Heart right ventricle (tissue), 16 donors: ENCODE measurements around the gene SNRNP200. TPM values are rescaled to one million over a fixed set of nuclear protein-coding genes. Genes with fewer than 3 reads are reported as not detected.

Source experiments
- ATAC-seq, 8 donors: fragments of 200-7000 bp; cut with Tn5 transposase; one replicate each; pipeline ENCODE4 v1.9.1; 2020; ENCODE audit warnings: mild to moderate bottlenecking in 8 of 8, moderate library complexity in 8 of 8, moderate number of reproducible peaks in 1 of 8
- DNase-seq, 2 donors: peaks; one replicate each; pipeline ENCODE4 v3.0.0-alpha.2; 2020
- H3K27ac ChIP-seq, 10 donors: fragments of 200-600 bp; sonication (generic) in 2 of 10; one replicate each; pipeline versions ENCODE4 v1.5.0 to v1.8.0; 2020 to 2022; ENCODE audit warnings: mild to moderate bottlenecking in 3 of 10
- H3K27me3 ChIP-seq, 7 donors: fragments of 200-600 bp; one replicate each; pipeline ENCODE4 v1.8.0; 2021 to 2022; ENCODE audit warnings: mild to moderate bottlenecking in 2 of 7
- H3K36me3 ChIP-seq, 9 donors: fragments of 200-600 bp; sonication (generic) in 1 of 9; one replicate each; pipeline versions ENCODE4 v1.5.0 to v1.8.0; 2020 to 2022; ENCODE audit warnings: mild to moderate bottlenecking in 2 of 9
- H3K4me1 ChIP-seq, 9 donors: fragments of 200-600 bp; sonication (generic) in 1 of 9; one replicate each; pipeline versions ENCODE4 v1.5.0 to v1.8.0; 2020 to 2022; ENCODE audit warnings: mild to moderate bottlenecking in 4 of 9
- H3K4me3 ChIP-seq, 10 donors: fragments of 200-600 bp; sonication (generic) in 2 of 10; one replicate each; pipeline versions ENCODE4 v1.5.0 to v1.8.0; 2020 to 2022; ENCODE audit warnings: mild to moderate bottlenecking in 7 of 10, moderate library complexity in 2 of 10
- H3K9me3 ChIP-seq, 11 donors: fragments of 200-600 bp in 10 of 11; sonication (generic) in 2 of 11; one replicate each; pipeline versions ENCODE4 v1.5.0 to v1.8.0; 2013 to 2022; ENCODE audit warnings: mild to moderate bottlenecking in 2 of 11, control low read depth in 1 of 11, moderate library complexity in 1 of 11
- whole genome bisulfite sequencing, 2 donors: extraction: QIAGEN DNeasy Blood & Tissue Kit; methylation state at CpG; one replicate each; pipeline ENCODE4 v1.1.7; 2013; ENCODE audit warnings: inconsistent platforms in 1 of 2; 5-methylcytosine and 5-hydroxymethylcytosine counted together
- intact Hi-C, 10 donors: fragments of 100-400 bp; cut with DNase I; formaldehyde crosslinking; loops; one replicate each; pipeline versions ENCODE4 v1.11.1 to v1.14.2; 2022
- polyA plus RNA-seq, 2 donors: library from polyadenylated mRNA; stranded (reverse); fragments of 200-250 nt; gene quantifications; one replicate each; pipeline ENCODE4 v1.2.3, GENCODE V29; 2013
- total RNA-seq, 10 donors: library from RNA; stranded (reverse); fragmentation: NEBNext Ultra II Directional in 3 of 10; extraction: Animal tissue kit (Norgen Biotek cat#: 25700) in 3 of 10; gene quantifications; one replicate each; pipeline versions ENCODE4 v1.2.1 to v1.2.4, GENCODE V29; 2021 to 2023
- TF ChIP-seq, protein P1 (sequence below), 9 donors: fragments of 200-600 bp; sonication (generic) in 2 of 9; IDR thresholded peaks; one replicate each; pipeline versions ENCODE4 v1.5.0 to v1.8.0; 2021 to 2022; ENCODE audit warnings: antibody characterized with exemption in 9 of 9, mild to moderate bottlenecking in 5 of 9, moderate library complexity in 1 of 9
- donor health status: Arrhythmogenic right ventricular cardiomyopathy.
- donor health status: ischemic (EF 13 %, LVEDD 7.1; RV severe dilation, severe dysfunction).
- donor health status: healthy with polysubstance abuse.
- donor health status: DM: no; HTN: yes; CAD: no.
- donor health status: DM: no; HTN: no; CAD: no.
- donor health status: ischemic (EF 25% LVEDD 6.9; RV normal size, moderate dysfunction).
- donor health status: ischemic (EF 25% LVEDD 5.7; RV mildly dilated, moderate dysfunction).
- donor health status: healthy.
- donor health status: DM: yes; HTN: yes; CAD: no.
- donor health status: Ischemic cardiomyopathy.
- donor health status: ischemic (EF 35%, LVEDD 5.7; RV mildly dilated, moderate dysfunction).
- donor health status: nonischemic (EF 11% LVEDD 7.7; RV severe dilation, severe dysfunction).
- donor health status: DM: yes; HTN: yes; CAD: no.
- donor health status: PGD.
- donor health status: ischemic (EF 29% LVEDD 5.4; RV normal size, mild dysfunction).
- donor health status: nonischemic (EF 23%, LVEDD 6.1; RV moderate dilation, normal function).

Gene SNRNP200
- total and polyA plus RNA-seq, 12 donors: 49.2 to 70.5 (median 63.6) TPM

GRCh38 chr2:96267159-96267971 lies 38.0 kb downstream of the SNRNP200 start:
- Histone ChIP-seq H3K27me3 (no peaks in the 10 kb centered on the region), H3K9me3 (no peaks in the 10 kb centered on the region), H3K4me3 (peak overlapping the region in 9 of 10 donors; percentile 91 to 99 (median 95)), H3K27ac (peak overlapping the region in 1 of 10 donors; percentile 97), H3K36me3 (peaks cover 0 to 72% (median 43%) of the 10 kb centered on the region in 9 donors), H3K4me1 (peaks cover 20 to 44% (median 38%) of the 10 kb centered on the region in 9 donors)
- DNase-seq: no peak
- 70 to 74% methylated on average over 12 of the region's 12 CpGs for WGBS, 2 donors
- no peak for ATAC-seq
- intact Hi-C loops: loop anchor here in 6 of 10 donors (5.0 to 10.0 kb wide), 6 partner anchors 35 to 273 kb away; partner anchors contain the start of genes DUSP2 (in 2 of the 6), ANKRD36C (in 1 of the 6), SNRNP200 (in 1 of the 6) and STARD7 (in 1 of the 6)
- TF ChIP-seq, protein P1, sequence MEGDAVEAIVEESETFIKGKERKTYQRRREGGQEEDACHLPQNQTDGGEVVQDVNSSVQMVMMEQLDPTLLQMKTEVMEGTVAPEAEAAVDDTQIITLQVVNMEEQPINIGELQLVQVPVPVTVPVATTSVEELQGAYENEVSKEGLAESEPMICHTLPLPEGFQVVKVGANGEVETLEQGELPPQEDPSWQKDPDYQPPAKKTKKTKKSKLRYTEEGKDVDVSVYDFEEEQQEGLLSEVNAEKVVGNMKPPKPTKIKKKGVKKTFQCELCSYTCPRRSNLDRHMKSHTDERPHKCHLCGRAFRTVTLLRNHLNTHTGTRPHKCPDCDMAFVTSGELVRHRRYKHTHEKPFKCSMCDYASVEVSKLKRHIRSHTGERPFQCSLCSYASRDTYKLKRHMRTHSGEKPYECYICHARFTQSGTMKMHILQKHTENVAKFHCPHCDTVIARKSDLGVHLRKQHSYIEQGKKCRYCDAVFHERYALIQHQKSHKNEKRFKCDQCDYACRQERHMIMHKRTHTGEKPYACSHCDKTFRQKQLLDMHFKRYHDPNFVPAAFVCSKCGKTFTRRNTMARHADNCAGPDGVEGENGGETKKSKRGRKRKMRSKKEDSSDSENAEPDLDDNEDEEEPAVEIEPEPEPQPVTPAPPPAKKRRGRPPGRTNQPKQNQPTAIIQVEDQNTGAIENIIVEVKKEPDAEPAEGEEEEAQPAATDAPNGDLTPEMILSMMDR (IDR thresholded peaks at IDR 0.05): peak in 4 of 9 donors; percentile 20 to 39 (median 21)

DNA sequence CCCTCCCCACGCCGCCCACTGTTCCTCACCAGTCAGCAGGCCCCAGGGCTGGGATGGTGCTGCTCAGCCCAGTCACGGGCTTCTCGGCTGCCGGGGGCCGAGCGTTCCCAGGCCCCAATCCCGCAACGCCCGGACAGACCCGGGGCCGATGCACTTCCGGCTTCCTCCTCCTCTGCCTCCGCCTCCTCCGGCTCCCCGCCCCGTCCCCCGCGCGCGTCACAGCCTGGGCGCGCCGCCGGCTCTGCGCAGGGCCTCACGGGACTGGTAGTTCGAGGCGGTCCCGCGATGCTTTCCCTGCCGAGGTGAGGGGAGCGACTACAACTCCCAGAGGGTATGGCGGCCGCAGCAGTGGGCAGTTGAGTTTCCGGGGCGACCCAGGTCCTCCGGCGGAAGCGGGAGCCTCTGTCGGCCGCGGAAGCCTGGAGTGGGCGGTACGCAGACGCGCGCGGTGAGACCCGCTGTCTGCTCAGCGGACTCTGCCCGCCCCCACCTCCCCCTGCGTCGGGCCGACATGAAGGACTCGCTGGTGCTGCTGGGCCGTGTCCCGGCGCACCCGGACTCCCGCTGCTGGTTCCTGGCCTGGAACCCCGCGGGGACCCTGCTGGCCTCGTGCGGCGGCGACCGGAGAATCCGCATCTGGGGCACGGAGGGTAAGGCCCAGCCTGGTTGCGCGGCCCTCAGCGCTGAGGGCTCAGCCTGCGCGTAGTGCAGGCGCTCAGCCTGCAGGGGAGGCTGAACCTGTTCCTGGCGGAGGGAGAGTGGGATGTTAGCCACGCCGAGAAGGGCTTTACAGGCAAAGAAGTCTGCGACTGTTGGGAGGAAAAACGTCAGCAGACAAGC lies 39.3 kb downstream of the SNRNP200 start, which contains the start of the genes CIAO1 and TMEM127:
Gene CIAO1, plus strand, starts transcription at position 386 of the 840 bp plus-strand sequence. Its CDS starts 126 bp downstream, at position 512.
Gene TMEM127, minus strand, starts transcription at position 158 of the 840 bp plus-strand sequence. CDS start 616 bp downstream, outside the sequence.
- Histone ChIP-seq H3K27me3 (no peaks in the 10 kb centered on the region), H3K36me3 (peaks cover 0 to 72% (median 30%) of the 10 kb centered on the region in 9 donors), H3K27ac (peak within 1 kb of the TSS; percentile 84 to 99 (median 96)), H3K4me3 (peak within 1 kb of the TSS; percentile 91 to 99 (median 96)), H3K9me3 (no peaks in the 10 kb centered on the region), H3K4me1 (peaks cover 27 to 57% (median 51%) of the 10 kb centered on the region in 9 donors)
- ATAC-seq (peak; percentile 96 to 98 (median 98)), DNase-seq (peak; percentile 98 to 99)
- TF ChIP-seq, protein P1 (IDR thresholded peaks at IDR 0.05): peak in 5 of 9 donors; percentile 22 to 38 (median 34)
- WGBS, 2 donors: 1% methylated on average over 78 to 81 of the region's 81 CpGs
- intact Hi-C loops: loop anchor here in 6 of 10 donors (1.0 to 10.0 kb wide), 8 partner anchors 36 to 271 kb away; partner anchors contain the start of genes STARD7 (in 3 of the 6), DUSP2 (in 2 of the 6), SNRNP200 (in 2 of the 6) and ANKRD36C (in 1 of the 6)

DNA sequence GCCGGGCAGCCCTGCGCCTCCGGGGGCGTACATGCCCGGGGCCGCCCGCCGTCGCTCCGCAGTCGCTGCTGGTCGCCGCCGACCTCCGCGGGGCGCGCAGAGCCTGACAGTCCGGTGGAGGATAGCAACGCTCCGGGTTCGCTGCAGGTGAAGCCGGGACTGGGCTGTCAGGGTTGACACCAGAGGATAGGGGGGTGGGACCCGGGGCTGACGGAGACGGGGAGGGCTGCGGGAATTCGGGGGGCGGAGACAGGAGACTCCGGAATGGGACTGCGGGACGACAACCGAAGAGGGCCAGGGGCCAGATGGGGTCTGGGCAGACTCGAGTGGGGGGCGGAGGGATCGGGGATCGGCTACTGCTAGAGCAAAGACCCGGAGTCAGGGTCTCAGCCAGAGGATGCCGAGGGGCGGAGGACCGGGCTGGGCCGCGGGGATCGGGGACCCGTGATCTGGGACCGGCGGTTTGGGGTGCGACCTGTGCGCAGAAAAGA lies 40.0 kb downstream of the SNRNP200 start:
- DNase-seq: peak; percentile 65 to 72
- H3K36me3 ChIP-seq: peaks cover 0 to 67% (median 26%) of the 10 kb centered on the region in 9 donors
- 0 to 1% methylated on average over 49 of the region's 49 CpGs for WGBS, 2 donors
- H3K9me3 ChIP-seq: no peaks in the 10 kb centered on the region
- peak; percentile 18 to 58 (median 36) for ATAC-seq
- TF ChIP-seq, protein P1 (IDR thresholded peaks at IDR 0.05): no peak
- intact Hi-C loops: loop anchor here in 6 of 10 donors (2.0 to 10.0 kb wide), 7 partner anchors 37 to 271 kb away; partner anchors contain the start of genes STARD7 (in 3 of the 6), DUSP2 (in 2 of the 6), ANKRD36C (in 1 of the 6) and SNRNP200 (in 1 of the 6)
- peak overlapping the region; percentile 84 to 99 (median 96) for H3K27ac ChIP-seq
- no peaks in the 10 kb centered on the region for H3K27me3 ChIP-seq
- peaks cover 33 to 64% (median 58%) of the 10 kb centered on the region in 9 donors for H3K4me1 ChIP-seq
- H3K4me3 ChIP-seq: peak overlapping the region; percentile 46 to 99 (median 94)
